Prostate gland (tissue), 2 donors: ENCODE measurements around the gene HK1. TPM values are rescaled to one million over a fixed set of nuclear protein-coding genes. Genes with fewer than 3 reads are reported as not detected.

Source experiments
- DNase-seq: peaks from one replicate; pipeline ENCODE4 v3.0.0-alpha.2; 2019; ENCODE audit warnings: low spot score
- H3K27ac ChIP-seq, 2 donors: fragments of 200-600 bp; sonication (generic); 2 replicates each; pipeline ENCODE4 v1.5.1; 2017 to 2019
- H3K27me3 ChIP-seq: fragments of 200-600 bp; sonication (generic); replicated peaks from 2 replicates; pipeline ENCODE4 v1.5.1; 2019; ENCODE audit not compliant: insufficient read depth
- H3K36me3 ChIP-seq, 2 donors: fragments of 200-600 bp; sonication (generic); 1 replicate in 1 of 2; 2 replicates in 1 of 2; pipeline versions ENCODE4 v1.5.1 to v1.8.1; 2017 to 2019
- H3K4me1 ChIP-seq: fragments of 200-600 bp; sonication (generic); replicated peaks from 2 replicates; pipeline ENCODE4 v1.5.1; 2019
- H3K4me3 ChIP-seq, 2 donors: fragments of 200-600 bp; sonication (generic); 2 replicates each; pipeline ENCODE4 v1.5.1; 2017 to 2019
- H3K9me3 ChIP-seq: fragments of 200-600 bp; sonication (generic); 2 replicates; pipeline ENCODE4 v1.5.1; 2017
- POLR2A ChIP-seq: fragments of 450-650 bp; IDR thresholded peaks from one replicate; pipeline ENCODE4 v1.6.1; 2016; ENCODE audit warnings: antibody characterized with exemption, mild to moderate bottlenecking
- POLR2AphosphoS5 ChIP-seq: sonication (generic); formaldehyde crosslinking; IDR thresholded peaks from one replicate; pipeline ENCODE4 v1.6.1; 2017; ENCODE audit warnings: antibody characterized with exemption
- WGBS: methylation state at CpG from one replicate; pipeline ENCODE4 v1.1.5; 2018; 5-methylcytosine and 5-hydroxymethylcytosine counted together
- intact Hi-C: fragments of 100-400 bp; cut with DNase I; formaldehyde crosslinking; loops from one replicate; pipeline ENCODE4 v1.14.2; 2022
- total RNA-seq, 2 donors: library from RNA; depleted of rRNA; stranded (reverse); fragments of >200 nt; gene quantifications; one replicate each; pipeline ENCODE4 v1.1.0, GENCODE V29; 2016
- TF ChIP-seq, protein P1 (sequence below), 4 experiments: fragments of 200-600 bp in 2 of 4; fragments of 450-650 bp in 2 of 4; sonication (generic) in 2 of 4; IDR thresholded peaks; 1 replicate in 3 of 4; 2 replicates in 1 of 4; pipeline ENCODE4 v1.5.1; 2016 to 2019; ENCODE audit warnings: antibody characterized with exemption in 4 of 4, mild to moderate bottlenecking in 2 of 4, moderate library complexity in 2 of 4

Gene HK1
- total RNA-seq, 2 donors from 2014 or later, result 67.8 to 134 TPM

- no peak for TF ChIP-seq POLR2A
- TF ChIP-seq, protein P1, sequence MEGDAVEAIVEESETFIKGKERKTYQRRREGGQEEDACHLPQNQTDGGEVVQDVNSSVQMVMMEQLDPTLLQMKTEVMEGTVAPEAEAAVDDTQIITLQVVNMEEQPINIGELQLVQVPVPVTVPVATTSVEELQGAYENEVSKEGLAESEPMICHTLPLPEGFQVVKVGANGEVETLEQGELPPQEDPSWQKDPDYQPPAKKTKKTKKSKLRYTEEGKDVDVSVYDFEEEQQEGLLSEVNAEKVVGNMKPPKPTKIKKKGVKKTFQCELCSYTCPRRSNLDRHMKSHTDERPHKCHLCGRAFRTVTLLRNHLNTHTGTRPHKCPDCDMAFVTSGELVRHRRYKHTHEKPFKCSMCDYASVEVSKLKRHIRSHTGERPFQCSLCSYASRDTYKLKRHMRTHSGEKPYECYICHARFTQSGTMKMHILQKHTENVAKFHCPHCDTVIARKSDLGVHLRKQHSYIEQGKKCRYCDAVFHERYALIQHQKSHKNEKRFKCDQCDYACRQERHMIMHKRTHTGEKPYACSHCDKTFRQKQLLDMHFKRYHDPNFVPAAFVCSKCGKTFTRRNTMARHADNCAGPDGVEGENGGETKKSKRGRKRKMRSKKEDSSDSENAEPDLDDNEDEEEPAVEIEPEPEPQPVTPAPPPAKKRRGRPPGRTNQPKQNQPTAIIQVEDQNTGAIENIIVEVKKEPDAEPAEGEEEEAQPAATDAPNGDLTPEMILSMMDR (IDR thresholded peaks at IDR 0.05), result no peak
- TF ChIP-seq POLR2AphosphoS5, result no peak
- WGBS, result 47% methylated on average over 9 of the region's 9 CpGs
- Histone ChIP-seq H3K27ac (peak overlapping the region; percentile 74 to 77), H3K9me3 (no peaks in the 10 kb centered on the region), H3K4me3 (no peak overlapping the region), H3K4me1 (peaks cover 42% of the 10 kb centered on the region), H3K27me3 (no peaks in the 10 kb centered on the region), H3K36me3 (no peaks in the 10 kb centered on the region)
- DNase-seq, result no peak
- intact Hi-C loops, result loop anchor here (10.0 kb wide), 1 partner anchor 166 kb away; no protein-coding TSS in a partner anchor
These were observed 60.5 kb downstream of the HK1 start for GRCh38 chr10:69338547-69339450.

- H3K27ac ChIP-seq, result peak overlapping the region; percentile 3 to 35
These were observed 62.4 kb downstream of the HK1 start for GRCh38 chr10:69340695-69341094.

DNA sequence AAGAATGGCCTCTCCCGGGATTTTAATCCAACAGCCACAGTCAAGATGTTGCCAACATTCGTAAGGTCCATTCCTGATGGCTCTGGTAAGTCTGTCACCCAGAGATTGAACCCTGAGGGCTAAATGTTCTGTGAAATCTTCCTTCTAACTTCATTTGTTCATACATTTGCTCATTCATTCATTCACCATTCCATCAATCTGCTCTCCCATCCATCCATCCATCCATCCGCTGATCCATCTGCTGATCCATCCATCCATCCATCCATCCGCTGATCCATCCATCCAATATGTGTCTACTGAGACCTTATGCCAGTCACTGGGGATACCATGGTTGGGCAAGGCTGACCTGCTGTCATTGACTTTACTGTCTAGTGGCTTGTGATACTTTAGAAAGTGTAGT lies 65.6 kb downstream of the HK1 start:
- intact Hi-C loops, result no loop called here
- H3K36me3 ChIP-seq, result no peaks in the 10 kb centered on the region
- H3K4me1 ChIP-seq, result peaks cover 16% of the 10 kb centered on the region
- H3K27ac ChIP-seq, result peak overlapping the region in 1 of 2 donors; percentile 45
- DNase-seq, result no peak
- TF ChIP-seq, protein P1 (IDR thresholded peaks at IDR 0.05), result no peak
- TF ChIP-seq POLR2A, result no peak
- TF ChIP-seq POLR2AphosphoS5, result no peak
- H3K4me3 ChIP-seq, result no peak overlapping the region
- no peaks in the 10 kb centered on the region for H3K9me3 ChIP-seq
- 94% methylated on average over 4 of the region's 4 CpGs for WGBS
- no peaks in the 10 kb centered on the region for H3K27me3 ChIP-seq

More at GRCh38 chr10:69340695-69341094, 62.4 kb downstream of the HK1 start:
- Histone ChIP-seq H3K27me3 (no peaks in the 10 kb centered on the region), H3K4me3 (no peak overlapping the region), H3K36me3 (no peaks in the 10 kb centered on the region), H3K9me3 (no peaks in the 10 kb centered on the region), H3K4me1 (peaks cover 25% of the 10 kb centered on the region)
- WGBS, result 33% methylated on average over 9 of the region's 9 CpGs
- TF ChIP-seq, protein P1 (IDR thresholded peaks at IDR 0.05), result no peak
- TF ChIP-seq POLR2AphosphoS5, result peak; percentile 74
- peak; percentile 21 for TF ChIP-seq POLR2A
- intact Hi-C loops, result no loop called here
- peak; percentile 72 for DNase-seq

- intact Hi-C loops, result no loop called here
- Histone ChIP-seq H3K27me3 (no peaks in the 10 kb centered on the region), H3K36me3 (no peaks in the 10 kb centered on the region), H3K4me3 (no peak overlapping the region), H3K27ac (peak overlapping the region in 1 of 2 donors; percentile 45), H3K9me3 (no peaks in the 10 kb centered on the region), H3K4me1 (peaks cover 9% of the 10 kb centered on the region)
- DNase-seq, result no peak
- TF ChIP-seq POLR2AphosphoS5 (no peak), POLR2A (no peak)
- TF ChIP-seq, protein P1 (IDR thresholded peaks at IDR 0.05), result no peak
- 51% methylated on average over 13 of the region's 13 CpGs for WGBS
These were observed 66.4 kb downstream of the HK1 start for GRCh38 chr10:69344591-69345252.
